ENCODE data around the gene MRAS. TPM values are rescaled to one million over a fixed set of nuclear protein-coding genes. Genes with fewer than 3 reads are reported as not detected.
A peak's percentile ranks its signal among the peaks of the same experiment; 100 is the strongest.

The MRAS gene
- total RNA-seq, 1 donor from 2014 or later = 41.5 TPM

- DNase-seq = no peak
- peaks cover 15% of the 10 kb centered on the region for H3K36me3 Mint-ChIP-seq (ENCODE audit: unreplicated experiment)
- no peaks in the 10 kb centered on the region for H3K4me1 Mint-ChIP-seq (ENCODE audit: low read depth, unreplicated experiment)
- no peak for TF ChIP-seq CTCF (IDR thresholded peaks at IDR 0.05; ENCODE audit: partially characterized antibody, unreplicated experiment)
- H3K9me3 Mint-ChIP-seq (ENCODE audit: unreplicated experiment) = peaks cover 3% of the 10 kb centered on the region
- H3K27me3 Mint-ChIP-seq (ENCODE audit: unreplicated experiment) = peaks cover 19% of the 10 kb centered on the region
- H3K4me3 Mint-ChIP-seq (ENCODE audit: unreplicated experiment) = peak overlapping the region; percentile 42
- H3K27ac Mint-ChIP-seq (ENCODE audit: unreplicated experiment) = no peak overlapping the region
These were observed 85.5 kb downstream of the MRAS start for GRCh38 chr3:138433892-138434275.

GRCh38 chr3:138434276-138434874 is 86.0 kb downstream of the MRAS start, which contains the start of gene ESYT3:
Gene ESYT3 (plus strand): TSS chr3:138434616. CDS start chr3:138434799, 183 bp downstream.
- no peak within 1 kb of the TSS for H3K27ac Mint-ChIP-seq (ENCODE audit: unreplicated experiment)
- H3K27me3 Mint-ChIP-seq (ENCODE audit: unreplicated experiment) = peaks cover 19% of the 10 kb centered on the region
- TF ChIP-seq CTCF (IDR thresholded peaks at IDR 0.05; ENCODE audit: partially characterized antibody, unreplicated experiment) = no peak
- peaks cover 3% of the 10 kb centered on the region for H3K9me3 Mint-ChIP-seq (ENCODE audit: unreplicated experiment)
- DNase-seq = peak; percentile 56
- H3K36me3 Mint-ChIP-seq (ENCODE audit: unreplicated experiment) = peaks cover 15% of the 10 kb centered on the region
- H3K4me3 Mint-ChIP-seq (ENCODE audit: unreplicated experiment) = peak within 1 kb of the TSS; percentile 74
- no peaks in the 10 kb centered on the region for H3K4me1 Mint-ChIP-seq (ENCODE audit: low read depth, unreplicated experiment)

- Mint-ChIP-seq H3K27me3 (ENCODE audit: unreplicated experiment) (peaks cover 19% of the 10 kb centered on the region), H3K27ac (ENCODE audit: unreplicated experiment) (no peak overlapping the region), H3K4me3 (ENCODE audit: unreplicated experiment) (peak overlapping the region; percentile 74), H3K9me3 (ENCODE audit: unreplicated experiment) (peaks cover 3% of the 10 kb centered on the region), H3K36me3 (ENCODE audit: unreplicated experiment) (peaks cover 15% of the 10 kb centered on the region), H3K4me1 (ENCODE audit: low read depth, unreplicated experiment) (no peaks in the 10 kb centered on the region)
- peak; percentile 31 for DNase-seq
- no peak for TF ChIP-seq CTCF (IDR thresholded peaks at IDR 0.05; ENCODE audit: partially characterized antibody, unreplicated experiment)
These were observed 86.7 kb downstream of the MRAS start for GRCh38 chr3:138434875-138435772.

GRCh38 chr3:138435840-138436239 is 87.5 kb downstream of the MRAS start:
- Mint-ChIP-seq H3K36me3 (ENCODE audit: unreplicated experiment) (peaks cover 15% of the 10 kb centered on the region), H3K27me3 (ENCODE audit: unreplicated experiment) (peaks cover 19% of the 10 kb centered on the region), H3K4me3 (ENCODE audit: unreplicated experiment) (peak overlapping the region; percentile 63), H3K9me3 (ENCODE audit: unreplicated experiment) (peaks cover 3% of the 10 kb centered on the region), H3K4me1 (ENCODE audit: low read depth, unreplicated experiment) (no peaks in the 10 kb centered on the region), H3K27ac (ENCODE audit: unreplicated experiment) (peak overlapping the region; percentile 48)
- DNase-seq = no peak
- no peak for TF ChIP-seq CTCF (IDR thresholded peaks at IDR 0.05; ENCODE audit: partially characterized antibody, unreplicated experiment)

GRCh38 chr3:138437281-138437680 is 88.9 kb downstream of the MRAS start:
- no peaks in the 10 kb centered on the region for H3K4me1 Mint-ChIP-seq (ENCODE audit: low read depth, unreplicated experiment)
- DNase-seq = no peak
- H3K4me3 Mint-ChIP-seq (ENCODE audit: unreplicated experiment) = no peak overlapping the region
- H3K9me3 Mint-ChIP-seq (ENCODE audit: unreplicated experiment) = peaks cover 3% of the 10 kb centered on the region
- no peak for TF ChIP-seq CTCF (IDR thresholded peaks at IDR 0.05; ENCODE audit: partially characterized antibody, unreplicated experiment)
- H3K36me3 Mint-ChIP-seq (ENCODE audit: unreplicated experiment) = peaks cover 15% of the 10 kb centered on the region
- H3K27me3 Mint-ChIP-seq (ENCODE audit: unreplicated experiment) = peaks cover 21% of the 10 kb centered on the region
- H3K27ac Mint-ChIP-seq (ENCODE audit: unreplicated experiment) = no peak overlapping the region

Data from glutamatergic neuron (in vitro differentiated cells).